Osteoblast (primary cell): ENCODE measurements around the gene C19orf47. TPM values are rescaled to one million over a fixed set of nuclear protein-coding genes. Genes with fewer than 3 reads are reported as not detected.

ENCODE experiments used
- DNase-seq: peaks from one replicate; pipeline ENCODE4 v3.0.0; 2011; ENCODE audit warnings: low spot score, mixed read lengths; ENCODE audit not compliant: insufficient read length; ENCODE audit errors: missing footprints
- H2AFZ ChIP-seq: 2 replicates; pipeline ENCODE4 v1.6.0; 2011; ENCODE audit warnings: mild to moderate bottlenecking, low read length
- H3K27ac ChIP-seq: 2 replicates; pipeline ENCODE4 v1.5.1; 2011; ENCODE audit warnings: mild to moderate bottlenecking, low read depth, low read length, moderate library complexity
- H3K27me3 ChIP-seq: 2 replicates; pipeline ENCODE4 v1.6.0; 2012; ENCODE audit warnings: mild to moderate bottlenecking, control low read depth, inconsistent platforms, low read length, moderate library complexity; ENCODE audit not compliant: insufficient read depth
- H3K36me3 ChIP-seq: 2 replicates; pipeline ENCODE4 v1.5.1; 2011; ENCODE audit warnings: mild to moderate bottlenecking, low read length, control low read depth, moderate library complexity; ENCODE audit not compliant: insufficient read depth
- H3K4me1 ChIP-seq: 2 replicates; pipeline ENCODE4 v1.5.1; 2011; ENCODE audit warnings: mild to moderate bottlenecking, low read length, control low read depth, moderate library complexity; ENCODE audit not compliant: insufficient read depth
- H3K4me2 ChIP-seq: 2 replicates; pipeline ENCODE4 v1.6.0; 2011; ENCODE audit warnings: mild to moderate bottlenecking, low read length; ENCODE audit not compliant: insufficient read depth
- H3K4me3 ChIP-seq: fragments of 200-600 bp; sonication (generic); 3 replicates; pipeline ENCODE4 v1.5.1; 2012; ENCODE audit warnings: mild to moderate bottlenecking, low read length, inconsistent platforms; ENCODE audit not compliant: insufficient read depth
- H3K79me2 ChIP-seq: 2 replicates; pipeline ENCODE4 v1.6.0; 2012; ENCODE audit warnings: mild to moderate bottlenecking, low read length, control low read depth, inconsistent platforms; ENCODE audit not compliant: insufficient read depth
- H3K9me3 ChIP-seq: 2 replicates; pipeline ENCODE4 v1.5.1; 2011; ENCODE audit warnings: low read depth, low read length, control low read depth
- H4K20me1 ChIP-seq: 2 replicates; pipeline ENCODE4 v1.6.0; 2012; ENCODE audit warnings: mild to moderate bottlenecking, low read length, control low read depth; ENCODE audit not compliant: insufficient read depth
- total RNA-seq: library from RNA; depleted of rRNA; stranded (reverse); fragments of >200 nt; gene quantifications from 2 replicates; pipeline ENCODE4 v1.2.3, GENCODE V29; 2012
- TF ChIP-seq, protein P1 (sequence below): IDR thresholded peaks from 2 replicates; pipeline ENCODE4 v1.5.1; 2011; ENCODE audit warnings: mild to moderate bottlenecking, low read depth, low read length, moderate library complexity; ENCODE audit errors: extremely low read depth

C19orf47 gene
- total RNA-seq, 1 donor, result 3.6 TPM

DNA sequence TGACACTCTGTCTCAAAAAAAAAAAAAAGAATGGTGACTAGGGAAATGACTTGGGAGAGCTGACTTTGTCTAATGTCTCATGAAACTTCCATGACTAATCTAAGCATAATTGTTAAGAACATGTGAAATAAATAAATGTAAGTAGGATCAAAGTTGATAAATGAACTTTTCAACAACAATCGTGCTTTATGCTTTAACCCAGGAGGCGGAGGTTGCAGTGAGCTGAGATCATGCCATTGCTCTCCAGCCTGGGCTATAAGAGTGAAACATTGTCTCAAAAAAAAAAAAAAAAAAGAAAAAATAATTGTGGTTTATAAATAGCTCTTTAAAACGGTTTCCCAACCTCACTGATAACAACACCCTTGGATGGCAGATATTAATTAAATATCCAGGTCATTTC lies 50.2 kb downstream of the C19orf47 start:
- TF ChIP-seq, protein P1, sequence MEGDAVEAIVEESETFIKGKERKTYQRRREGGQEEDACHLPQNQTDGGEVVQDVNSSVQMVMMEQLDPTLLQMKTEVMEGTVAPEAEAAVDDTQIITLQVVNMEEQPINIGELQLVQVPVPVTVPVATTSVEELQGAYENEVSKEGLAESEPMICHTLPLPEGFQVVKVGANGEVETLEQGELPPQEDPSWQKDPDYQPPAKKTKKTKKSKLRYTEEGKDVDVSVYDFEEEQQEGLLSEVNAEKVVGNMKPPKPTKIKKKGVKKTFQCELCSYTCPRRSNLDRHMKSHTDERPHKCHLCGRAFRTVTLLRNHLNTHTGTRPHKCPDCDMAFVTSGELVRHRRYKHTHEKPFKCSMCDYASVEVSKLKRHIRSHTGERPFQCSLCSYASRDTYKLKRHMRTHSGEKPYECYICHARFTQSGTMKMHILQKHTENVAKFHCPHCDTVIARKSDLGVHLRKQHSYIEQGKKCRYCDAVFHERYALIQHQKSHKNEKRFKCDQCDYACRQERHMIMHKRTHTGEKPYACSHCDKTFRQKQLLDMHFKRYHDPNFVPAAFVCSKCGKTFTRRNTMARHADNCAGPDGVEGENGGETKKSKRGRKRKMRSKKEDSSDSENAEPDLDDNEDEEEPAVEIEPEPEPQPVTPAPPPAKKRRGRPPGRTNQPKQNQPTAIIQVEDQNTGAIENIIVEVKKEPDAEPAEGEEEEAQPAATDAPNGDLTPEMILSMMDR, result no peak
- no peak overlapping the region for H2AFZ ChIP-seq

GRCh38 chr19:40294560-40294959 lies 53.6 kb downstream of the C19orf47 start:
- Histone ChIP-seq H3K4me3 (no peak overlapping the region), H3K4me2 (no peak overlapping the region), H3K4me1 (no peaks in the 10 kb centered on the region), H2AFZ (no peak overlapping the region), H3K79me2 (no peaks in the 10 kb centered on the region), H3K36me3 (no peaks in the 10 kb centered on the region), H4K20me1 (no peaks in the 10 kb centered on the region), H3K27me3 (no peaks in the 10 kb centered on the region), H3K9me3 (no peaks in the 10 kb centered on the region), H3K27ac (no peak overlapping the region)
- DNase-seq, result no peak
- TF ChIP-seq, protein P1, result no peak

More for the DNA sequence above, 50.2 kb downstream of the C19orf47 start:
- Histone ChIP-seq H3K4me2 (no peak overlapping the region), H3K4me3 (no peak overlapping the region), H3K79me2 (no peaks in the 10 kb centered on the region), H4K20me1 (no peaks in the 10 kb centered on the region), H3K9me3 (no peaks in the 10 kb centered on the region), H3K36me3 (no peaks in the 10 kb centered on the region), H3K4me1 (no peaks in the 10 kb centered on the region), H3K27ac (no peak overlapping the region), H3K27me3 (no peaks in the 10 kb centered on the region)
- no peak for DNase-seq

GRCh38 chr19:40286971-40287421 lies 61.2 kb downstream of the C19orf47 start:
- H3K79me2 ChIP-seq, result peaks cover 31% of the 10 kb centered on the region
- DNase-seq, result no peak
- H4K20me1 ChIP-seq, result peaks cover 20% of the 10 kb centered on the region
- H3K36me3 ChIP-seq, result peaks cover 4% of the 10 kb centered on the region
- no peak overlapping the region for H3K4me2 ChIP-seq
- H3K4me1 ChIP-seq, result peaks cover 26% of the 10 kb centered on the region
- H3K4me3 ChIP-seq, result no peak overlapping the region
- H2AFZ ChIP-seq, result peak overlapping the region; percentile 76
- H3K9me3 ChIP-seq, result no peaks in the 10 kb centered on the region
- TF ChIP-seq, protein P1, result no peak
- H3K27me3 ChIP-seq, result no peaks in the 10 kb centered on the region
- no peak overlapping the region for H3K27ac ChIP-seq

DNA sequence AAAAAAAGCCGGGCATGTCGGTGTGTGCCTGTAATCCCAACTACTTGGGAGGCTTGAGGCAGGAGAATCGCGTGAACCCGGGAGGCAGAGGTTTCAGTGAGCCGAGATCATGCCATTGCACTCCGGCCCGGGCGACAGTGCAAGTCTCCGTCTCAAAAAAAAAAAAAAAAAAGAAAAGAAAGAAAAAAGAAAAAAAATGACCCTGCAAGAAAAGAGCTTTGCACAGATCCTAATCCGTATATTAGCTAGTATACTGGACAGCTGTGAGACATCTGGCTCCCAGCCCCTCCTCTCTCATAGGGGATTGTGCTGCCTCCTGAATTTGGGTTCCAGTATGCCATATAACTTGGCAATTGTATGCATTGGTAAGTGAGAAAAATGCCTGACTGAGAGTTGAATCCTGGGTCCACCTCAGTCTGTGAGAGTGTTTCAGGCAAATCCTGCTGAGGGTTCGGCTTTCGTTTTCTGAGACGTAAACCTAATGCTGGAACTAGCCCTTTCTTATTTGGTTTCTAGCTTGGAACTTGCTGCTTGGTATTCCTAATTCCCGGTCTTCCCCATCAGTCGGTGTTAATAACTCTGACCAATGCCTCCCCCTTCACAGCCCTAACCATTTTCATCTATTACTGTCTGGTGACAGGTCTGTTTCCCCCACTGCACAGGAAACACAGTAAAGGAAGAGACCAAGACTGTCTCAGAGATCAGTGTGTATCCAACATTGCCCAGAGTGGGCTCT lies 61.8 kb downstream of the C19orf47 start:
- H3K4me2 ChIP-seq, result peak overlapping the region; percentile 82

More for the DNA sequence above, 61.8 kb downstream of the C19orf47 start:
- TF ChIP-seq, protein P1, result no peak
- peak overlapping the region; percentile 94 for H2AFZ ChIP-seq
- peaks cover 37% of the 10 kb centered on the region for H3K79me2 ChIP-seq
- DNase-seq, result peak; percentile 46
- no peaks in the 10 kb centered on the region for H3K9me3 ChIP-seq
- no peak overlapping the region for H3K4me3 ChIP-seq
- H4K20me1 ChIP-seq, result peaks cover 25% of the 10 kb centered on the region
- peaks cover 29% of the 10 kb centered on the region for H3K4me1 ChIP-seq
- H3K27me3 ChIP-seq, result no peaks in the 10 kb centered on the region
- H3K36me3 ChIP-seq, result peaks cover 10% of the 10 kb centered on the region
- H3K27ac ChIP-seq, result peak overlapping the region; percentile 86
